Daoy (cell line): ENCODE measurements around the gene NFATC3. TPM values are rescaled to one million over a fixed set of nuclear protein-coding genes. Genes with fewer than 3 reads are reported as not detected.

ENCODE experiments used
- DNase-seq: peaks from one replicate; pipeline ENCODE4 v3.0.0-alpha.2; 2015; ENCODE audit warnings: low read depth
- total RNA-seq: library from RNA; depleted of rRNA; stranded (reverse); fragments of >200 nt; shearing (Covaris generic); gene quantifications from 2 replicates; pipeline ENCODE4 v1.2.3, GENCODE V29; 2014

NFATC3 gene
- total RNA-seq, 1 experiment from 2014 or later, result 12.1 TPM

- no peak for DNase-seq
Observed at GRCh38 chr16:68230176-68230571, 145.0 kb downstream of the NFATC3 start.

GRCh38 chr16:68230956-68231355 is 145.8 kb downstream of the NFATC3 start:
- DNase-seq, result no peak

- DNase-seq, result no peak
Observed at GRCh38 chr16:68231384-68232136, 146.4 kb downstream of the NFATC3 start.

GRCh38 chr16:68232335-68232734 is 147.2 kb downstream of the NFATC3 start:
- DNase-seq, result no peak

- no peak for DNase-seq
Observed at GRCh38 chr16:68233085-68233834, 148.1 kb downstream of the NFATC3 start.

GRCh38 chr16:68233835-68234187 is 148.6 kb downstream of the NFATC3 start:
- no peak for DNase-seq

- DNase-seq, result no peak
Observed at GRCh38 chr16:68234188-68235107, 149.3 kb downstream of the NFATC3 start.

GRCh38 chr16:68235108-68235886 is 150.1 kb downstream of the NFATC3 start:
- no peak for DNase-seq

- no peak for DNase-seq
Observed at GRCh38 chr16:68235887-68236136, 150.6 kb downstream of the NFATC3 start, which contains the start of gene ESRP2. Gene ESRP2, minus strand, starts transcription at chr16:68236127. Its CDS starts 82 bp downstream, at chr16:68236045.

- DNase-seq, result no peak
Observed at GRCh38 chr16:68236137-68236825, 151.1 kb downstream of the NFATC3 start.

GRCh38 chr16:68236826-68237242 is 151.7 kb downstream of the NFATC3 start:
- DNase-seq, result no peak

- peak; percentile 98 for DNase-seq
Observed at GRCh38 chr16:68237243-68238028, 152.3 kb downstream of the NFATC3 start.

- no peak for DNase-seq
Observed at GRCh38 chr16:68238029-68238345, 152.8 kb downstream of the NFATC3 start.

- DNase-seq, result no peak
Observed at GRCh38 chr16:68242085-68242484, 156.9 kb downstream of the NFATC3 start.

GRCh38 chr16:68242926-68243858 is 158.0 kb downstream of the NFATC3 start:
- no peak for DNase-seq

GRCh38 chr16:68244481-68244902 is 159.3 kb downstream of the NFATC3 start:
- no peak for DNase-seq

GRCh38 chr16:68244903-68245853 is 160.0 kb downstream of the NFATC3 start, which contains the start of gene PLA2G15:
Gene PLA2G15, plus strand, starts transcription at chr16:68245373. Its CDS starts 54 bp downstream, at chr16:68245427.
- peak; percentile 93 for DNase-seq

- no peak for DNase-seq
Observed at GRCh38 chr16:68246121-68246520, 161.0 kb downstream of the NFATC3 start.
